Liver (tissue), 9 donors: ENCODE measurements around the gene HOXD13. TPM values are rescaled to one million over a fixed set of nuclear protein-coding genes. Genes with fewer than 3 reads are reported as not detected.

ENCODE experiments used
- DNase-seq: peaks from one replicate; pipeline ENCODE4 v3.0.0-alpha.2; 2017; ENCODE audit warnings: low spot score
- H3K27ac ChIP-seq, 2 donors: one replicate each; pipeline ENCODE4 v1.7.0; 2013; ENCODE audit warnings: inconsistent platforms in 2 of 2, low read length in 2 of 2, control low read depth in 1 of 2, low read depth in 1 of 2, mild to moderate bottlenecking in 1 of 2
- H3K27me3 ChIP-seq, 4 donors: one replicate each; pipeline versions ENCODE4 v1.6.1 to v1.7.0; 2013; ENCODE audit warnings: low read length in 3 of 4, inconsistent platforms in 1 of 4, mild to moderate bottlenecking in 1 of 4, moderate library complexity in 1 of 4; ENCODE audit not compliant: control insufficient read depth in 4 of 4, insufficient read depth in 4 of 4
- H3K36me3 ChIP-seq, 4 donors: one replicate each; pipeline versions ENCODE4 v1.6.1 to v1.7.0; 2013; ENCODE audit warnings: low read length in 3 of 4, mild to moderate bottlenecking in 3 of 4, low read depth in 1 of 4, moderate library complexity in 1 of 4; ENCODE audit not compliant: control insufficient read depth in 4 of 4, insufficient read depth in 3 of 4
- H3K4me1 ChIP-seq, 4 donors: one replicate each; pipeline versions ENCODE4 v1.6.1 to v1.7.0; 2013; ENCODE audit warnings: low read length in 3 of 4, mild to moderate bottlenecking in 3 of 4, moderate library complexity in 1 of 4; ENCODE audit not compliant: control insufficient read depth in 4 of 4, insufficient read depth in 4 of 4
- H3K4me3 ChIP-seq, 3 donors: one replicate each; pipeline versions ENCODE4 v1.6.1 to v1.7.0; 2013; ENCODE audit warnings: low read length in 3 of 3, control low read depth in 1 of 3, low read depth in 1 of 3, mild to moderate bottlenecking in 1 of 3
- H3K9ac ChIP-seq, 2 donors: one replicate each; pipeline ENCODE4 v1.7.0; 2013; ENCODE audit warnings: low read length in 2 of 2, mild to moderate bottlenecking in 2 of 2, moderate library complexity in 2 of 2, control low read depth in 1 of 2, low read depth in 1 of 2
- H3K9me3 ChIP-seq, 4 donors: one replicate each; pipeline versions ENCODE4 v1.6.1 to v1.7.0; 2013; ENCODE audit warnings: low read length in 3 of 4; ENCODE audit not compliant: control insufficient read depth in 4 of 4
- ATF3 ChIP-seq: IDR thresholded peaks from 2 replicates; pipeline ENCODE4 v1.6.1; 2016; ENCODE audit warnings: antibody characterized with exemption
- CTCF ChIP-seq: fragments of 150-350 bp; IDR thresholded peaks from 2 replicates; pipeline ENCODE4 v1.5.1; 2017; ENCODE audit warnings: improper control_type of control experiment, low read depth, low read length; ENCODE audit not compliant: missing input control
- EGR1 ChIP-seq, 2 donors: IDR thresholded peaks; 2 replicates each; pipeline ENCODE4 v1.6.1; 2016 to 2018; ENCODE audit warnings: antibody characterized with exemption in 2 of 2, low read depth in 2 of 2
- FOXA1 ChIP-seq: IDR thresholded peaks from 2 replicates; pipeline ENCODE4 v1.6.1; 2016; ENCODE audit warnings: antibody characterized with exemption
- HNF4A ChIP-seq, 2 donors: conservative IDR thresholded peaks; 2 replicates each; pipeline ENCODE4 v1.6.1; 2016; ENCODE audit warnings: antibody characterized with exemption in 2 of 2, mild to moderate bottlenecking in 2 of 2
- JUND ChIP-seq, 2 donors: IDR thresholded peaks; 2 replicates each; pipeline ENCODE4 v1.6.1; 2016; ENCODE audit warnings: antibody characterized with exemption in 2 of 2
- NR2F2 ChIP-seq: IDR thresholded peaks from 2 replicates; pipeline ENCODE4 v1.6.1; 2016; ENCODE audit warnings: antibody characterized with exemption
- RAD21 ChIP-seq, 2 donors: IDR thresholded peaks; 2 replicates each; pipeline ENCODE4 v1.6.1; 2016; ENCODE audit warnings: antibody characterized with exemption in 2 of 2, mild to moderate bottlenecking in 2 of 2
- SP1 ChIP-seq: IDR thresholded peaks from 2 replicates; pipeline ENCODE4 v1.6.1; 2018; ENCODE audit warnings: antibody characterized with exemption, mild to moderate bottlenecking
- YY1 ChIP-seq: IDR thresholded peaks from 2 replicates; pipeline ENCODE4 v1.6.1; 2016; ENCODE audit warnings: antibody characterized with exemption, mild to moderate bottlenecking
- ZBTB33 ChIP-seq: IDR thresholded peaks from 2 replicates; pipeline ENCODE4 v1.6.1; 2016; ENCODE audit warnings: antibody characterized with exemption
- WGBS: extraction: QIAGEN DNeasy Blood & Tissue Kit; methylation state at CpG from one replicate; pipeline ENCODE4 v1.1.7; 2013; 5-methylcytosine and 5-hydroxymethylcytosine counted together
- polyA plus RNA-seq, 2 donors: library from polyadenylated mRNA; stranded (reverse) in 1 of 2; unstranded in 1 of 2; fragments of 200-250 nt in 1 of 2; fragments of >200 nt in 1 of 2; fragmentation: Nextera tagmentation in 1 of 2; extraction: Ambion mirVana in 1 of 2; gene quantifications; one replicate each; pipeline versions ENCODE4 v1.2.1 to v1.2.3, GENCODE V29; 2013 to 2015
- total RNA-seq, 2 donors: library from RNA; depleted of rRNA; stranded (reverse); fragments of >200 nt; gene quantifications; one replicate each; pipeline ENCODE4 v1.2.3, GENCODE V29; 2014
- donor health status: healthy.
- donor health status: healthy.
- donor health status: healthy.
- donor health status: healthy.
- donor health status: healthy.

Gene HOXD13
- total and polyA plus RNA-seq, 4 donors = not detected

DNA sequence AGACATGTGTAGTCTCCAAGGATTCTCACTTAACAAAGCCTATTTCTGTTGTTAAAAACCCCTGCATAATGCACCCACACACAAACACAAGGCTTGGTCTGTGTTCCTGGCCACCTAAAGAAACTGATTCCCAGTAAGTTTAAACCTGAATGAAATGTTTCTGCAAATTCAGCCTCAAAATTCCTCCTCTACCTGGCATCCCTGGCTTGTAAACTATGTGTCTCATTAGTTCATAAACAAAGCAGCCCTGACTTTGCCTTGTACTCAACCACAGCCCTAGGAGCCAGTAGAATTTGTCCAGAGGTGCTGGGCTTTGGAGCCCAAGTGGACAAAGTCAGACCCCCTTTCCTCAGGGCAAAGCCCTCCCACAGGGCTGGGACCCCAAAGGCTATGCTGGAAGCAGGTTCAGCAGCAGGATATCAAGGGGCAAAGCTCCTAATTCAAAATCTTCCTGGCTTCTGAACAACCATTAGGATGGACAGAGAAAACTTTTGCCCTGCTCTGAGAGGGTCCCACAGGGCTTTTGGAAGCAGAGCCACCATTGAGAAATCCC is 2.6 kb upstream of the HOXD13 start:
- peaks cover 15 to 62% (median 36%) of the 10 kb centered on the region in 4 donors for H3K27me3 ChIP-seq
- DNase-seq = no peak
- no peak overlapping the region for H3K9ac ChIP-seq
- H3K36me3 ChIP-seq = no peaks in the 10 kb centered on the region
- H3K4me1 ChIP-seq = peaks cover 10 to 25% (median 19%) of the 10 kb centered on the region in 4 donors
- H3K9me3 ChIP-seq = peaks cover 0 to 4% (median 2%) of the 10 kb centered on the region in 4 donors
- H3K27ac ChIP-seq = no peak overlapping the region
- no peak overlapping the region for H3K4me3 ChIP-seq
- TF ChIP-seq ZBTB33 = no peak
- TF ChIP-seq CTCF = peak; percentile 4

DNA sequence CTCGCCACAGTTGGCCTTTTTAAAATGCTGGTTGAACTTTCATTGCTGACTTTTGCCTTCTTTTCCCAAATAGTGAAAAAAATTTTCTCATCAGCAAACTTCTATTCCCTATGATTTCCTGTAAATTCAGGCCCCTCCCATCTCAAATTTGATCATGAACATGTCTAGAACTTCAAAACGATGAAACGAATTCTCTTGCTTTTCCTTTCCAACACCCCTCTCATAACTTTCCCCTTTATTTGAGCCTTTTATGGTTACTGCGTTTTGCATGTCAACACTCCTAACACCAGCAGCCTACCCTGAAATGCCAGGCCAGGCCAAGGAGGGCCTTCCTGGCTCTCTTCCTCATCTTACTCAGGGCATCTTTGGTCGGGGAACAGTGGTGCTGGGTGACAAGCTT is 1.7 kb upstream of the HOXD13 start:
- no peak for DNase-seq
- Histone ChIP-seq H3K4me1 (peaks cover 10 to 22% (median 16%) of the 10 kb centered on the region in 4 donors), H3K36me3 (no peaks in the 10 kb centered on the region), H3K4me3 (no peak overlapping the region), H3K27me3 (peaks cover 10 to 55% (median 33%) of the 10 kb centered on the region in 4 donors), H3K9ac (no peak overlapping the region), H3K9me3 (peaks cover 0 to 4% (median 2%) of the 10 kb centered on the region in 4 donors), H3K27ac (no peak overlapping the region)
- no peak for TF ChIP-seq NR2F2
- TF ChIP-seq RAD21 (IDR thresholded peaks at IDR 0.05) = no peak
- TF ChIP-seq ZBTB33 = no peak
- TF ChIP-seq SP1 = no peak
- no peak for TF ChIP-seq ATF3
- 20% methylated on average over 5 of the region's 5 CpGs for WGBS

GRCh38 chr2:176091329-176092258 is 927 bp upstream of the HOXD13 start:
- whole genome bisulfite sequencing = 7% methylated on average over 31 of the region's 31 CpGs
- no peak for TF ChIP-seq HNF4A (conservative IDR thresholded peaks at IDR 0.05)
- TF ChIP-seq EGR1 (IDR thresholded peaks at IDR 0.05; ENCODE audit: low read depth in 2 of 2) = no peak
- TF ChIP-seq NR2F2 = no peak
- TF ChIP-seq YY1 = no peak
- TF ChIP-seq CTCF = no peak
- TF ChIP-seq JUND (IDR thresholded peaks at IDR 0.05) = no peak
- TF ChIP-seq ZBTB33 = no peak
- TF ChIP-seq FOXA1 = no peak
- no peak overlapping the region for H3K27ac ChIP-seq
- H3K9ac ChIP-seq = no peak overlapping the region
- no peaks in the 10 kb centered on the region for H3K36me3 ChIP-seq
- no peak overlapping the region for H3K4me3 ChIP-seq
- peaks cover 11 to 19% (median 14%) of the 10 kb centered on the region in 4 donors for H3K4me1 ChIP-seq
- H3K9me3 ChIP-seq = peaks cover 0 to 4% (median 2%) of the 10 kb centered on the region in 4 donors
- peaks cover 10 to 53% (median 30%) of the 10 kb centered on the region in 4 donors for H3K27me3 ChIP-seq
- DNase-seq = no peak
